BJ (cell line): ENCODE measurements around the gene PLXNA2. TPM values are rescaled to one million over a fixed set of nuclear protein-coding genes. Genes with fewer than 3 reads are reported as not detected.

Experiments
- CTCF ChIA-PET: fragments of 350-600 bp; formaldehyde crosslinking; extraction: SDS; loops from one replicate; lab custom pipeline; 2021; ENCODE audit warnings: antibody characterized with exemption, inconsistent platforms; lab: Yijun Ruan, JAX
- POLR2A ChIA-PET: fragments of 300-600 bp; sonication (Branson Sonifier 250); formaldehyde crosslinking; extraction: SDS; loops from one replicate; lab custom pipeline; 2021; ENCODE audit warnings: antibody characterized with exemption; lab: Charles Lee
- DNase-seq: peaks from one replicate; pipeline ENCODE4 v3.0.0-alpha.2; 2011; ENCODE audit warnings: low read depth
- H3K27me3 ChIP-seq: 2 replicates; pipeline ENCODE4 v1.6.0; 2011; ENCODE audit warnings: low read length; ENCODE audit not compliant: control insufficient read depth, insufficient read depth
- H3K36me3 ChIP-seq: 2 replicates; pipeline ENCODE4 v1.5.1; 2011; ENCODE audit warnings: low read length; ENCODE audit not compliant: control insufficient read depth, insufficient read depth
- H3K4me3 ChIP-seq: 2 replicates; pipeline ENCODE4 v1.5.1; 2011; ENCODE audit warnings: low read depth, mild to moderate bottlenecking, control low read depth, low read length
- CTCF ChIP-seq: IDR thresholded peaks from 2 replicates; pipeline ENCODE4 v1.5.1; 2011; ENCODE audit warnings: low read depth, mild to moderate bottlenecking, control low read depth, inconsistent platforms, low read length, moderate library complexity; ENCODE audit not compliant: insufficient read depth
- polyA plus RNA-seq: library from polyadenylated mRNA; depleted of rRNA; stranded (reverse); fragments of >200 nt; gene quantifications from 2 replicates; pipeline ENCODE4 v1.2.3, GENCODE V29; 2011

Gene PLXNA2
- polyA plus RNA-seq, 1 experiment = 2.7 TPM

- no peak for DNase-seq
- H3K27me3 ChIP-seq = no peaks in the 10 kb centered on the region
- H3K4me3 ChIP-seq = no peak overlapping the region
- CTCF ChIA-PET = interaction anchor here (0.9 to 1.3 kb wide), 3 partner anchors 10 to 26 kb away, joined by 3 to 4 read pairs (median 4); no protein-coding TSS in a partner anchor
- POLR2A ChIA-PET = no interaction called here
- no peaks in the 10 kb centered on the region for H3K36me3 ChIP-seq
- no peak for TF ChIP-seq CTCF
Observed at GRCh38 chr1:208211921-208212843, 32.0 kb downstream of the PLXNA2 start.

- no peaks in the 10 kb centered on the region for H3K36me3 ChIP-seq
- H3K27me3 ChIP-seq = no peaks in the 10 kb centered on the region
- POLR2A ChIA-PET = no interaction called here
- TF ChIP-seq CTCF = no peak
- CTCF ChIA-PET = interaction anchor here (1.1 kb wide), 1 partner anchor 11 kb away, joined by 3 read pairs; no protein-coding TSS in a partner anchor
- DNase-seq = no peak
- H3K4me3 ChIP-seq = no peak overlapping the region
Observed at GRCh38 chr1:208209896-208210589, 34.1 kb downstream of the PLXNA2 start.

GRCh38 chr1:208209286-208209685 lies 34.9 kb downstream of the PLXNA2 start:
- TF ChIP-seq CTCF = no peak
- CTCF ChIA-PET = interaction anchor here (1.0 to 1.1 kb wide), 2 partner anchors 11 to 77 kb away, joined by 3 to 4 read pairs; no protein-coding TSS in a partner anchor
- H3K36me3 ChIP-seq = no peaks in the 10 kb centered on the region
- no peaks in the 10 kb centered on the region for H3K27me3 ChIP-seq
- DNase-seq = no peak
- H3K4me3 ChIP-seq = no peak overlapping the region
- POLR2A ChIA-PET = no interaction called here

GRCh38 chr1:208208132-208208487 lies 36.1 kb downstream of the PLXNA2 start:
- ChIA-PET CTCF (interaction anchor here (0.6 to 1.2 kb wide), 2 partner anchors 186 to 195 kb away, joined by 3 to 6 read pairs; no protein-coding TSS in a partner anchor), POLR2A (interaction anchor here (0.7 kb wide), 1 partner anchor 40 kb away, joined by 3 read pairs; no protein-coding TSS in a partner anchor)
- Histone ChIP-seq H3K4me3 (no peak overlapping the region), H3K27me3 (no peaks in the 10 kb centered on the region), H3K36me3 (no peaks in the 10 kb centered on the region)
- no peak for TF ChIP-seq CTCF
- no peak for DNase-seq
